GM23338 (cell line): ENCODE measurements around the gene RCOR3. TPM values are rescaled to one million over a fixed set of nuclear protein-coding genes. Genes with fewer than 3 reads are reported as not detected.

ENCODE experiments used
- ATAC-seq: fragments of 200-7000 bp; cut with Tn5 transposase; 3 replicates; pipeline ENCODE4 v1.9.1; 2020
- DNase-seq: peaks from one replicate; pipeline ENCODE4 v3.0.0-alpha.2; 2015; ENCODE audit warnings: low spot score
- H2AFZ ChIP-seq: fragments of 200-600 bp; sonication (generic); 2 replicates; pipeline ENCODE4 v1.8.0; 2016; ENCODE audit warnings: antibody characterized with exemption, mild to moderate bottlenecking, moderate library complexity
- H3F3A ChIP-seq: fragments of 200-600 bp; sonication (generic); replicated peaks from 2 replicates; pipeline ENCODE4 v1.8.0; 2017; ENCODE audit warnings: antibody characterized with exemption, mixed run types, low read depth
- H3K27ac ChIP-seq: fragments of 200-600 bp; sonication (generic); 2 replicates; pipeline ENCODE4 v1.6.1; 2016; ENCODE audit warnings: low read depth
- H3K27me3 ChIP-seq: fragments of 200-600 bp; sonication (generic); 2 replicates; pipeline ENCODE4 v1.8.0; 2016; ENCODE audit warnings: mild to moderate bottlenecking, mixed run types, moderate library complexity; ENCODE audit not compliant: insufficient read depth
- H3K36me3 ChIP-seq: fragments of 200-600 bp; sonication (generic); 2 replicates; pipeline ENCODE4 v1.8.0; 2016; ENCODE audit warnings: mild to moderate bottlenecking; ENCODE audit not compliant: insufficient read depth
- H3K4me1 ChIP-seq: fragments of 200-600 bp; sonication (generic); 2 replicates; pipeline ENCODE4 v1.8.0; 2016; ENCODE audit warnings: mild to moderate bottlenecking, moderate library complexity; ENCODE audit not compliant: insufficient read depth
- H3K4me2 ChIP-seq: fragments of 200-600 bp; sonication (generic); 2 replicates; pipeline ENCODE4 v1.7.1; 2017; ENCODE audit warnings: mixed run types
- H3K4me3 ChIP-seq: fragments of 200-600 bp; sonication (generic); 2 replicates; pipeline ENCODE4 v1.6.1; 2016; ENCODE audit warnings: mixed run types
- H3K79me2 ChIP-seq: fragments of 200-600 bp; sonication (generic); replicated peaks from 2 replicates; pipeline ENCODE4 v1.8.0; 2017; ENCODE audit warnings: mild to moderate bottlenecking; ENCODE audit not compliant: insufficient read depth
- H3K9me2 ChIP-seq: fragments of 200-600 bp; sonication (generic); 2 replicates; pipeline ENCODE4 v1.8.0; 2017; ENCODE audit not compliant: insufficient read depth
- H4K20me1 ChIP-seq: fragments of 200-600 bp; sonication (generic); replicated peaks from 2 replicates; pipeline ENCODE4 v1.8.0; 2017; ENCODE audit warnings: mild to moderate bottlenecking; ENCODE audit not compliant: insufficient read depth
- H3K27ac Mint-ChIP-seq: 2 replicates; pipeline ENCODE4 v1.8.0; 2020; ENCODE audit warnings: inconsistent platforms, mild to moderate bottlenecking, moderate library complexity, mixed read lengths
- H3K27me3 Mint-ChIP-seq: 3 replicates; pipeline ENCODE4 v1.8.0; 2022; ENCODE audit warnings: low read depth, mild to moderate bottlenecking, moderate library complexity, mixed read lengths, inconsistent platforms; ENCODE audit not compliant: insufficient read depth, poor library complexity
- H3K36me3 Mint-ChIP-seq: 3 replicates; pipeline ENCODE4 v1.8.0; 2021; ENCODE audit warnings: low read depth, mild to moderate bottlenecking, inconsistent platforms, moderate library complexity, mixed read lengths
- H3K4me1 Mint-ChIP-seq: 3 replicates; pipeline ENCODE4 v1.8.0; 2020; ENCODE audit warnings: mild to moderate bottlenecking, inconsistent platforms, mixed read lengths
- H3K4me3 Mint-ChIP-seq: 3 replicates; pipeline ENCODE4 v1.8.0; 2021; ENCODE audit warnings: moderate library complexity, mild to moderate bottlenecking, inconsistent platforms, mixed read lengths
- H3K9me3 Mint-ChIP-seq: 3 replicates; pipeline ENCODE4 v1.8.0; 2020; ENCODE audit warnings: moderate library complexity, mild to moderate bottlenecking, inconsistent platforms, mixed read lengths
- CREB1 ChIP-seq: fragments of 250-450 bp; sonication (Bioruptor Pico); IDR thresholded peaks from 2 replicates; pipeline ENCODE4 v1.5.0; 2020; ENCODE audit warnings: low read depth, mild to moderate bottlenecking, moderate library complexity
- CTCF ChIP-seq, 2 experiments: fragments of 200-600 bp in 1 of 2; sonication (generic) in 1 of 2; conservative IDR thresholded peaks; 2 replicates each; pipeline versions ENCODE4 v1.5.1 to v1.6.1; 2016 to 2017; ENCODE audit warnings: antibody characterized with exemption in 2 of 2, low read depth in 2 of 2, mild to moderate bottlenecking in 2 of 2, moderate library complexity in 1 of 2
- ETS1 ChIP-seq: IDR thresholded peaks from 2 replicates; pipeline ENCODE4 v1.6.1; 2016; ENCODE audit warnings: antibody characterized with exemption
- EZH2 ChIP-seq: fragments of 200-600 bp; sonication (generic); IDR thresholded peaks from one replicate; pipeline ENCODE4 v1.8.0; 2017; ENCODE audit warnings: antibody characterized with exemption, mild to moderate bottlenecking, low read depth; ENCODE audit not compliant: unreplicated experiment
- EZH2phosphoT487 ChIP-seq: fragments of 200-600 bp; sonication (generic); IDR thresholded peaks from one replicate; pipeline ENCODE4 v1.8.1; 2018; ENCODE audit warnings: antibody characterized with exemption; ENCODE audit not compliant: unreplicated experiment
- JUNB ChIP-seq: IDR thresholded peaks from one replicate; pipeline ENCODE4 v1.6.1; 2016; ENCODE audit warnings: antibody characterized with exemption; ENCODE audit not compliant: unreplicated experiment
- NANOG ChIP-seq: IDR thresholded peaks from 2 replicates; pipeline ENCODE4 v1.6.1; 2016; ENCODE audit warnings: antibody characterized with exemption, borderline replicate concordance
- REST ChIP-seq: IDR thresholded peaks from one replicate; pipeline ENCODE4 v1.6.1; 2018; ENCODE audit warnings: antibody characterized with exemption; ENCODE audit not compliant: unreplicated experiment
- STAT1 ChIP-seq: IDR thresholded peaks from one replicate; pipeline ENCODE4 v1.6.1; 2016; ENCODE audit warnings: antibody characterized with exemption; ENCODE audit not compliant: unreplicated experiment
- ZNF114 ChIP-seq: fragments of 250-450 bp; sonication (Bioruptor Pico); IDR thresholded peaks from 2 replicates; pipeline ENCODE4 v1.5.0; 2020; ENCODE audit warnings: mild to moderate bottlenecking, moderate library complexity
- ZNF331 ChIP-seq: fragments of 250-450 bp; sonication (Bioruptor Pico); IDR thresholded peaks from 2 replicates; pipeline ENCODE4 v1.5.0; 2020; ENCODE audit warnings: low read depth, mild to moderate bottlenecking, moderate library complexity
- polyA plus RNA-seq: library from polyadenylated mRNA; unstranded; fragments of >200 nt; fragmentation: Nextera tagmentation; extraction: Ambion mirVana; gene quantifications from 2 replicates; pipeline ENCODE4 v1.2.1, GENCODE V29; 2016
- total RNA-seq: library from RNA; depleted of rRNA; stranded (reverse); fragments of >200 nt; shearing (Covaris generic); gene quantifications from 2 replicates; pipeline ENCODE4 v1.2.3, GENCODE V29; 2014
- TF ChIP-seq, protein P1 (sequence below): fragments of 250-450 bp; sonication (Bioruptor Pico); IDR thresholded peaks from 2 replicates; pipeline ENCODE4 v1.5.0; 2020; ENCODE audit warnings: mild to moderate bottlenecking, moderate library complexity

Gene RCOR3
- total and polyA plus RNA-seq, 2 experiments from 2014 or later, result 19.4 to 26.2 TPM

- ATAC-seq (no peak), DNase-seq (no peak)
- Histone ChIP-seq H3K4me2 (no peak overlapping the region), H3K4me1 (peaks cover 35% of the 10 kb centered on the region), H4K20me1 (no peaks in the 10 kb centered on the region; the same call in 1 of the 2 replicates), H3F3A (no peaks in the 10 kb centered on the region), H2AFZ (no peak overlapping the region), H3K79me2 (peaks cover 53% of the 10 kb centered on the region), H3K36me3 (no peaks in the 10 kb centered on the region), H3K4me3 (no peak overlapping the region), H3K27me3 (peaks cover 22% of the 10 kb centered on the region), H3K9me2 (no peaks in the 10 kb centered on the region), H3K27ac (no peak overlapping the region)
- TF ChIP-seq CTCF (conservative IDR thresholded peaks at IDR 0.05; ENCODE audit: low read depth in 2 of 2), result no peak
- no peak for TF ChIP-seq EZH2
- TF ChIP-seq, protein P1, sequence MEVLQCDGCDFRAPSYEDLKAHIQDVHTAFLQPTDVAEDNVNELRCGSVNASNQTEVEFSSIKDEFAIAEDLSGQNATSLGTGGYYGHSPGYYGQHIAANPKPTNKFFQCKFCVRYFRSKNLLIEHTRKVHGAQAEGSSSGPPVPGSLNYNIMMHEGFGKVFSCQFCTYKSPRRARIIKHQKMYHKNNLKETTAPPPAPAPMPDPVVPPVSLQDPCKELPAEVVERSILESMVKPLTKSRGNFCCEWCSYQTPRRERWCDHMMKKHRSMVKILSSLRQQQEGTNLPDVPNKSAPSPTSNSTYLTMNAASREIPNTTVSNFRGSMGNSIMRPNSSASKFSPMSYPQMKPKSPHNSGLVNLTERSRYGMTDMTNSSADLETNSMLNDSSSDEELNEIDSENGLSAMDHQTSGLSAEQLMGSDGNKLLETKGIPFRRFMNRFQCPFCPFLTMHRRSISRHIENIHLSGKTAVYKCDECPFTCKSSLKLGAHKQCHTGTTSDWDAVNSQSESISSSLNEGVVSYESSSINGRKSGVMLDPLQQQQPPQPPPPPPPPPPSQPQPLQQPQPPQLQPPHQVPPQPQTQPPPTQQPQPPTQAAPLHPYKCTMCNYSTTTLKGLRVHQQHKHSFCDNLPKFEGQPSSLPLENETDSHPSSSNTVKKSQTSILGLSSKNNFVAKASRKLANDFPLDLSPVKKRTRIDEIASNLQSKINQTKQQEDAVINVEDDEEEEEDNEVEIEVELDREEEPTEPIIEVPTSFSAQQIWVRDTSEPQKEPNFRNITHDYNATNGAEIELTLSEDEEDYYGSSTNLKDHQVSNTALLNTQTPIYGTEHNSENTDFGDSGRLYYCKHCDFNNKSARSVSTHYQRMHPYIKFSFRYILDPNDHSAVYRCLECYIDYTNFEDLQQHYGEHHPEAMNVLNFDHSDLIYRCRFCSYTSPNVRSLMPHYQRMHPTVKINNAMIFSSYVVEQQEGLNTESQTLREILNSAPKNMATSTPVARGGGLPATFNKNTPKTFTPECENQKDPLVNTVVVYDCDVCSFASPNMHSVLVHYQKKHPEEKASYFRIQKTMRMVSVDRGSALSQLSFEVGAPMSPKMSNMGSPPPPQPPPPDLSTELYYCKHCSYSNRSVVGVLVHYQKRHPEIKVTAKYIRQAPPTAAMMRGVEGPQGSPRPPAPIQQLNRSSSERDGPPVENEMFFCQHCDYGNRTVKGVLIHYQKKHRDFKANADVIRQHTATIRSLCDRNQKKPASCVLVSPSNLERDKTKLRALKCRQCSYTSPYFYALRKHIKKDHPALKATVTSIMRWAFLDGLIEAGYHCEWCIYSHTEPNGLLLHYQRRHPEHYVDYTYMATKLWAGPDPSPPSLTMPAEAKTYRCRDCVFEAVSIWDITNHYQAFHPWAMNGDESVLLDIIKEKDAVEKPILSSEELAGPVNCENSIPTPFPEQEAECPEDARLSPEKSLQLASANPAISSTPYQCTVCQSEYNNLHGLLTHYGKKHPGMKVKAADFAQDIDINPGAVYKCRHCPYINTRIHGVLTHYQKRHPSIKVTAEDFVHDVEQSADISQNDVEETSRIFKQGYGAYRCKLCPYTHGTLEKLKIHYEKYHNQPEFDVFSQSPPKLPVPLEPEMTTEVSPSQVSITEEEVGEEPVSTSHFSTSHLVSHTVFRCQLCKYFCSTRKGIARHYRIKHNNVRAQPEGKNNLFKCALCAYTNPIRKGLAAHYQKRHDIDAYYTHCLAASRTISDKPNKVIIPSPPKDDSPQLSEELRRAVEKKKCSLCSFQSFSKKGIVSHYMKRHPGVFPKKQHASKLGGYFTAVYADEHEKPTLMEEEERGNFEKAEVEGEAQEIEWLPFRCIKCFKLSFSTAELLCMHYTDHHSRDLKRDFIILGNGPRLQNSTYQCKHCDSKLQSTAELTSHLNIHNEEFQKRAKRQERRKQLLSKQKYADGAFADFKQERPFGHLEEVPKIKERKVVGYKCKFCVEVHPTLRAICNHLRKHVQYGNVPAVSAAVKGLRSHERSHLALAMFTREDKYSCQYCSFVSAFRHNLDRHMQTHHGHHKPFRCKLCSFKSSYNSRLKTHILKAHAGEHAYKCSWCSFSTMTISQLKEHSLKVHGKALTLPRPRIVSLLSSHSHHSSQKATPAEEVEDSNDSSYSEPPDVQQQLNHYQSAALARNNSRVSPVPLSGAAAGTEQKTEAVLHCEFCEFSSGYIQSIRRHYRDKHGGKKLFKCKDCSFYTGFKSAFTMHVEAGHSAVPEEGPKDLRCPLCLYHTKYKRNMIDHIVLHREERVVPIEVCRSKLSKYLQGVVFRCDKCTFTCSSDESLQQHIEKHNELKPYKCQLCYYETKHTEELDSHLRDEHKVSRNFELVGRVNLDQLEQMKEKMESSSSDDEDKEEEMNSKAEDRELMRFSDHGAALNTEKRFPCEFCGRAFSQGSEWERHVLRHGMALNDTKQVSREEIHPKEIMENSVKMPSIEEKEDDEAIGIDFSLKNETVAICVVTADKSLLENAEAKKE, result no peak
- TF ChIP-seq EZH2phosphoT487, result no peak
- no peak for TF ChIP-seq ETS1
- no peak for TF ChIP-seq STAT1
- no peak for TF ChIP-seq REST
- TF ChIP-seq ZNF331 (CRISPR knock-in tag), result no peak
- no peak for TF ChIP-seq JUNB
- TF ChIP-seq NANOG, result no peak
- no peak for TF ChIP-seq CREB1 (CRISPR knock-in tag)
- no peak for TF ChIP-seq ZNF114 (CRISPR knock-in tag)
- Mint-ChIP-seq H3K4me1 (peaks cover 51% of the 10 kb centered on the region), H3K9me3 (no peaks in the 10 kb centered on the region), H3K27ac (no peak overlapping the region), H3K4me3 (no peak overlapping the region), H3K36me3 (peaks cover 9% of the 10 kb centered on the region), H3K27me3 (peaks cover 23% of the 10 kb centered on the region)
These were observed 69.8 kb downstream of the RCOR3 start for GRCh38 chr1:211328866-211329475.
